A673 (cell line): ENCODE data around the gene ITPRID2. TPM values are rescaled to one million over a fixed set of nuclear protein-coding genes. Genes with fewer than 3 reads are reported as not detected.

ENCODE experiments used
- Bru-seq: library from RNA; stranded (reverse); fragments of 400-500 nt; gene quantifications from one replicate; lab custom pipeline; 2021; lab: Mats Ljungman, UMichigan
- BruChase-seq, 2 experiments: library from RNA; stranded (reverse); fragments of 400-500 nt; gene quantifications; one replicate each; lab custom pipeline; 2021; lab: Mats Ljungman, UMichigan
- BruUV-seq: library from RNA; stranded (reverse); fragments of 400-500 nt; replicated peaks from 2 replicates; lab custom pipeline; 2021; lab: Mats Ljungman, UMichigan
- CTCF ChIA-PET: fragments of 300-600 bp; sonication (Branson Sonifier 250); formaldehyde crosslinking; loops from one replicate; lab custom pipeline; 2022; ENCODE audit warnings: antibody characterized with exemption; lab: Charles Lee
- POLR2A ChIA-PET: fragments of 300-600 bp; sonication (Branson Sonifier 250); formaldehyde crosslinking; loops from one replicate; lab custom pipeline; 2022; ENCODE audit warnings: antibody characterized with exemption; ENCODE audit not compliant: low non-redundant PET; lab: Charles Lee
- DNase-seq: peaks from one replicate; pipeline ENCODE4 v3.0.0-alpha.2; 2015; ENCODE audit warnings: low spot score
- H3K27ac ChIP-seq: fragments of 200-600 bp; sonication (generic); 2 replicates; pipeline ENCODE4 v1.5.1; 2016; ENCODE audit warnings: mixed run types, low read depth, mild to moderate bottlenecking, mixed read lengths, antibody characterized with exemption, low read length; ENCODE audit not compliant: poor library complexity, severe bottlenecking
- H3K27me3 ChIP-seq: fragments of 200-600 bp; sonication (generic); replicated peaks from 2 replicates; pipeline ENCODE4 v1.6.1; 2017; ENCODE audit warnings: mixed run types, low read depth, mild to moderate bottlenecking, mixed read lengths, antibody characterized with exemption, low read length; ENCODE audit not compliant: insufficient read depth, poor library complexity
- H3K36me3 ChIP-seq: fragments of 200-600 bp; sonication (generic); 2 replicates; pipeline ENCODE4 v1.6.1; 2016; ENCODE audit warnings: mixed run types, mild to moderate bottlenecking, mixed read lengths, antibody characterized with exemption, low read length; ENCODE audit not compliant: insufficient read depth, poor library complexity, severe bottlenecking
- H3K4me1 ChIP-seq: fragments of 200-600 bp; sonication (generic); 2 replicates; pipeline ENCODE4 v1.6.1; 2017; ENCODE audit warnings: mixed run types, mild to moderate bottlenecking, mixed read lengths, antibody characterized with exemption, low read length; ENCODE audit not compliant: insufficient read depth, poor library complexity, severe bottlenecking
- H3K4me3 ChIP-seq: fragments of 200-600 bp; sonication (generic); 2 replicates; pipeline ENCODE4 v1.5.1; 2016; ENCODE audit warnings: low read depth, mixed run types, mild to moderate bottlenecking, mixed read lengths, low read length; ENCODE audit not compliant: poor library complexity, severe bottlenecking
- H3K9me3 ChIP-seq: fragments of 200-600 bp; sonication (generic); 2 replicates; pipeline ENCODE4 v1.6.1; 2016; ENCODE audit warnings: mixed run types, low read depth, mild to moderate bottlenecking, mixed read lengths, antibody characterized with exemption, low read length; ENCODE audit not compliant: poor library complexity, severe bottlenecking
- EZH2 ChIP-seq: fragments of 200-600 bp; sonication (generic); IDR thresholded peaks from 2 replicates; pipeline ENCODE4 v1.6.1; 2017; ENCODE audit warnings: borderline replicate concordance, low read depth, mild to moderate bottlenecking, mixed read lengths, antibody characterized with exemption, low read length; ENCODE audit not compliant: poor library complexity, severe bottlenecking
- intact Hi-C: fragments of 100-400 bp; cut with micrococcal nuclease; formaldehyde crosslinking; loops from one replicate; pipeline ENCODE4 v1.10.0; 2022; ENCODE audit not compliant: unreplicated experiment
- long read RNA-seq: library from polyadenylated mRNA; stranded (forward); transcript quantifications from one replicate; pipeline ENCODE4 v2.0.0, GENCODE V29; 2022
- total RNA-seq: library from RNA; stranded (reverse); gene quantifications from 2 replicates; pipeline ENCODE4 v1.2.3, GENCODE V29; 2021
- TF ChIP-seq, protein P1 (sequence below): fragments of 300-800, 200-600 bp; sonication (generic); conservative IDR thresholded peaks from 2 replicates; pipeline ENCODE4 v1.5.1; 2017; ENCODE audit warnings: low read depth, mild to moderate bottlenecking, antibody characterized with exemption, low read length, moderate library complexity, mixed read lengths

ITPRID2 gene
- total RNA-seq (141 and 149 TPM in 2 replicates), Bru-seq, nascent RNA (percentile 94 among the genes with signal in this experiment), BruChase-seq, experiment 1, labeled RNA remaining after a 2-hour chase (percentile 94 among the genes with signal in this experiment), BruChase-seq, experiment 2, labeled RNA remaining after a 6-hour chase (percentile 92 among the genes with signal in this experiment)
- long read RNA-seq, full-length matches to known transcripts = 76 of 107 reads
- long read RNA-seq, partial matches to known transcripts = 15 of 107 reads
- long read RNA-seq, other reads (novel, unspliced or antisense) = 16 of 107 reads

DNA sequence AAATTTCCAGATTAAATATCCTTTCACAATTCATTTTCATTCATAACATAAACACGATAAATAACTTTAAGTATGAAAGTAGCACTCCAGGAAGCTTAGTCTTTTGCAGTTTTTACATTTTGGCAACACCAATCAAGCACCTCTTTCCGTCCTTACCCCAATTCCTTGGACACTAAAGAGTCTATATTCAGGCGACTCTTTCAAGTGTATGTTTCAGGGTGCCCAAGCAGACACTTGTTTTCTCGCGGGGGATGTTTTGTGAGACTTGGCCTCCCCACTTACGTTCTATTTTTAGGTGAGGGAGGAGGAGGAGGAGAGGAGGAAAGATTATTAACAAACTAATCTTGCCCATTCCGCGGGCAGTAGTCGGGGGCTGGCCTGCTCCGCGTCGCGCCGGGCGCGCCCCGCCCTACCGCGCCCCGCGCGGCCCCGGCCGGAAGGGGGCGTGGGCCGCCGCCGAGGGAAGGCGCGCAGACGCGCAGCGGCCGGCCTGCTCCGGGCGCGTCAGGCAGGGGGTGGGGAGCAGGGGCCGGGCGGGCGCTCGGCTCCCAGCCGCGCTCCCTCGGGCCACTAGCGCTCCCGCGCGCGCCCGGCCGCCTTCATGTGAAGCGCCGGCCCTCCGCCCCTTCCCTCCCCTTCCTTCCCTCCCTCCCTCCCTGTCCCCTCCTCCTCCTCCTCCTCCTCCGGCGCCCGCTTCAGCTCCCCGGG is at the start of gene ITPRID2:
ITPRID2 (plus strand) TSS at position 473 of the 708 bp plus-strand sequence. CDS start 337 bp downstream, outside the sequence.
- Histone ChIP-seq H3K36me3 (peaks cover 2% of the 10 kb centered on the region), H3K9me3 (no peaks in the 10 kb centered on the region), H3K27me3 (no peaks in the 10 kb centered on the region), H3K27ac (peak within 1 kb of the TSS; percentile 88), H3K4me3 (peak within 1 kb of the TSS; percentile 71), H3K4me1 (peaks cover 27% of the 10 kb centered on the region)
- intact Hi-C loops = no loop called here
- BruUV-seq = no TSS peak
- ChIA-PET POLR2A (interaction anchor here (0.6 kb wide), 1 partner anchor 147 kb away, joined by 3 read pairs; no protein-coding TSS in a partner anchor), CTCF (interaction anchor here (0.5 kb wide), 1 partner anchor 153 kb away, joined by 4 read pairs; no protein-coding TSS in a partner anchor)
- TF ChIP-seq, protein P1, sequence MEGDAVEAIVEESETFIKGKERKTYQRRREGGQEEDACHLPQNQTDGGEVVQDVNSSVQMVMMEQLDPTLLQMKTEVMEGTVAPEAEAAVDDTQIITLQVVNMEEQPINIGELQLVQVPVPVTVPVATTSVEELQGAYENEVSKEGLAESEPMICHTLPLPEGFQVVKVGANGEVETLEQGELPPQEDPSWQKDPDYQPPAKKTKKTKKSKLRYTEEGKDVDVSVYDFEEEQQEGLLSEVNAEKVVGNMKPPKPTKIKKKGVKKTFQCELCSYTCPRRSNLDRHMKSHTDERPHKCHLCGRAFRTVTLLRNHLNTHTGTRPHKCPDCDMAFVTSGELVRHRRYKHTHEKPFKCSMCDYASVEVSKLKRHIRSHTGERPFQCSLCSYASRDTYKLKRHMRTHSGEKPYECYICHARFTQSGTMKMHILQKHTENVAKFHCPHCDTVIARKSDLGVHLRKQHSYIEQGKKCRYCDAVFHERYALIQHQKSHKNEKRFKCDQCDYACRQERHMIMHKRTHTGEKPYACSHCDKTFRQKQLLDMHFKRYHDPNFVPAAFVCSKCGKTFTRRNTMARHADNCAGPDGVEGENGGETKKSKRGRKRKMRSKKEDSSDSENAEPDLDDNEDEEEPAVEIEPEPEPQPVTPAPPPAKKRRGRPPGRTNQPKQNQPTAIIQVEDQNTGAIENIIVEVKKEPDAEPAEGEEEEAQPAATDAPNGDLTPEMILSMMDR = no peak; the same call in 1 of the 2 replicates
- no peak for TF ChIP-seq EZH2
- peak; percentile 93 for DNase-seq

DNA sequence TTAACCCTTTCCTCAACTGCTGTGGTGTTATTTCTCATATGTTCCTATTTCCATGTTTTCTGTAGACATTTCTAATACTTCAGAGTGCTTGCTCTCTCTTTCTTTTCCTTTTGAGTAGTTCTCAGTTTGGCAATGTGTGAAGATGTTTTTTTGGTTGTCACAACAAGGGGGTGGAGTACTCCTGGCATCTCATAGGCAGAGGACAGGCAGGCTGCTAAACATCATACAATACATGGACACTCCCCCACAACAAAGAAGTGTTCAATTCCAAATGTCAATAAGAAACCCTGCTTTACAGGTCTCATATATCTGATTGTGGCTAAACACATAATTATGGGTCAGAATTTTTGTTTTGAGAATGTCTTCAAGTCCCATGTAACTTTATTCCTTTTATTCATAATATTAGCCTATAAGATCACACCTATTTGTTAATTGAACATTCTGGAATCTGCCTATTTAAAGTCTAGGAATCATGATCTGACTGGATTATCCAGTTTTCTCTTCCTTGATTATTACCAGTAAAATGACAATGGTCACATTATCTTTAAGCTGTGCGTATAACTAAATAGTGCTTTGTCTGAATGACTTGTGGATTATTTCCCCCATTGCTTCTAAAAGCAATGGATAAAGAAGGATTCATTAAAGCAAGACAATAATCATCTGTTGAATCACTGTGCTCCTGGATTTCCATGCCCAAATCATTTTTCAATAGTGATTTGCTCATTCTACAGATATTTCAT is 46.8 kb upstream of the ITPRID2 start:
- BruUV-seq = no TSS peak
- H3K4me1 ChIP-seq = peaks cover 18% of the 10 kb centered on the region
- no peak for DNase-seq
- H3K9me3 ChIP-seq = no peaks in the 10 kb centered on the region
- intact Hi-C loops = no loop called here
- no peaks in the 10 kb centered on the region for H3K36me3 ChIP-seq
- no peak overlapping the region for H3K27ac ChIP-seq
- H3K4me3 ChIP-seq = no peak overlapping the region
- H3K27me3 ChIP-seq = no peaks in the 10 kb centered on the region
- CTCF ChIA-PET = no interaction called here
- POLR2A ChIA-PET = no interaction called here
- no peak for TF ChIP-seq EZH2

DNA sequence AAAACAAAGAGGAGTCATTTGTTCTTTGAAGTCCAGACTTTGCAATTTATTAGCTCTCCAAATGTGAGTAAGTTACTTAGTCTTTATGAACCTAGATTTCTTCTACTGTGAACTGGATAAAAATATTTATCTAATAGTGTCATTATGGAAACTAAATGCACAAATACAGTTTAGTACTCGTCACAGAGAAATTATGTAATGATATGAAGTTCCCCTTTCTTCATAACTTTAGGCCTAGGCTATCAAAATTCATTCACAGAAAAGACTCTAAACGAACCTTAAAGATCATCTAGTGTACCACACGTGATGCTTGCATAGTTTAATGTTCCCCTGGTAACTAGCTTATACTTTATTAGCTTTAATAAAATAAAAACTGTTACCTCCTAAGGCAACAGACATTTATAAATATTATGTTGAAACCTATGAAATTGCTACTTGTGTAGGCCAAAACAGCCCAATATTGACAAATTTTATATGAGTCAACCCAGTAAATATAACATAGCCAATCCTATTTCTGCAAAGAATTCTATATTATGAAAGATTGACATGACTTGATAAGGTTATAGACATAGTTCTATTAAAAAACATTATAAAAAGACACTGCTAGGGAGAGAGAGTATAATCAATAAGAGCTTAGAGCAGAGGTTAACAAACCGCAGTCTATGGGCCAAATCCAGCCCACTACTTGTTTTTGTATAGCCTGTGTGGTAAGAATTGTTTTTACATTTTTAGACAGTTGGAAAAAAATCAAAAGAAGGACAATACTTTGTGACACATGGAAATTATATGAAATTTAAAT is 44.9 kb upstream of the ITPRID2 start:
- no peak for TF ChIP-seq EZH2
- TF ChIP-seq, protein P1 = no peak
- no TSS peak for BruUV-seq
- no peak for DNase-seq
- Histone ChIP-seq H3K27ac (no peak overlapping the region), H3K36me3 (no peaks in the 10 kb centered on the region), H3K27me3 (no peaks in the 10 kb centered on the region), H3K4me1 (peaks cover 32% of the 10 kb centered on the region), H3K9me3 (no peaks in the 10 kb centered on the region), H3K4me3 (no peak overlapping the region)
- POLR2A ChIA-PET = no interaction called here
- CTCF ChIA-PET = no interaction called here
- intact Hi-C loops = no loop called here
